CD4-positive, alpha-beta T cell (primary cell): ENCODE measurements around the gene WFDC1. TPM values are rescaled to one million over a fixed set of nuclear protein-coding genes. Genes with fewer than 3 reads are reported as not detected.

Source experiments
- ATAC-seq: fragments of 200-7000 bp; cut with Tn5 transposase; one replicate; pipeline ENCODE4 v1.10.0; 2022; ENCODE audit warnings: mild to moderate bottlenecking; ENCODE audit not compliant: poor library complexity
- CTCF ChIA-PET: fragments of 350-600 bp; sonication (Branson Sonifier 250); formaldehyde crosslinking; loops from one replicate; lab custom pipeline; 2021; ENCODE audit warnings: antibody characterized with exemption, inconsistent platforms; lab: Charles Lee
- POLR2A ChIA-PET: fragments of 350-600 bp; sonication (Branson Sonifier 250); formaldehyde crosslinking; loops from one replicate; lab custom pipeline; 2021; ENCODE audit warnings: antibody characterized with exemption, inconsistent platforms; lab: Charles Lee
- DNase-seq, 14 experiments: peaks; one replicate each; pipeline ENCODE4 v3.0.0-alpha.2; 2013 to 2020; ENCODE audit warnings: mixed read lengths in 2 of 14
- H3K27ac ChIP-seq, 2 donors: one replicate each; pipeline versions ENCODE4 v1.5.1 to v1.7.0; 2013; ENCODE audit warnings: low read length in 2 of 2, low read depth in 1 of 2, mild to moderate bottlenecking in 1 of 2
- H3K27me3 ChIP-seq, 2 experiments: 1 replicate in 1 of 2; 2 replicates in 1 of 2; pipeline versions ENCODE4 v1.6.1 to v1.7.0; 2013; ENCODE audit warnings: low read length in 2 of 2, control low read depth in 1 of 2, mild to moderate bottlenecking in 1 of 2, moderate library complexity in 1 of 2; ENCODE audit not compliant: insufficient read depth in 2 of 2, control insufficient read depth in 1 of 2
- H3K36me3 ChIP-seq: one replicate; pipeline ENCODE4 v1.6.1; 2013; ENCODE audit warnings: low read length, control low read depth; ENCODE audit not compliant: insufficient read depth
- H3K4me1 ChIP-seq: one replicate; pipeline ENCODE4 v1.6.1; 2013; ENCODE audit warnings: low read length, control low read depth; ENCODE audit not compliant: insufficient read depth
- H3K4me3 ChIP-seq: one replicate; pipeline ENCODE4 v1.5.1; 2013; ENCODE audit warnings: mild to moderate bottlenecking, low read length, moderate library complexity
- H3K9me3 ChIP-seq, 2 experiments: 1 replicate in 1 of 2; 2 replicates in 1 of 2; pipeline versions ENCODE4 v1.6.1 to v1.7.0; 2013; ENCODE audit warnings: low read length in 2 of 2, mild to moderate bottlenecking in 2 of 2, control low read depth in 1 of 2, moderate library complexity in 1 of 2; ENCODE audit not compliant: control insufficient read depth in 1 of 2, insufficient read depth in 1 of 2
- H3K27ac Mint-ChIP-seq: one replicate; pipeline ENCODE4 v1.8.0; 2020; ENCODE audit warnings: mixed read lengths
- H3K27me3 Mint-ChIP-seq: one replicate; pipeline ENCODE4 v1.8.0; 2021; ENCODE audit warnings: mixed read lengths
- H3K36me3 Mint-ChIP-seq: one replicate; pipeline ENCODE4 v1.8.0; 2021; ENCODE audit warnings: low read depth, mixed read lengths
- H3K4me1 Mint-ChIP-seq: one replicate; pipeline ENCODE4 v1.8.0; 2021; ENCODE audit warnings: low read depth, mixed read lengths
- H3K4me3 Mint-ChIP-seq: one replicate; pipeline ENCODE4 v1.8.0; 2020; ENCODE audit warnings: mild to moderate bottlenecking, mixed read lengths
- H3K9me3 Mint-ChIP-seq: one replicate; pipeline ENCODE4 v1.8.0; 2020; ENCODE audit warnings: mixed read lengths
- CTCF ChIP-seq: fragments of 200-600 bp; IDR thresholded peaks from one replicate; pipeline ENCODE4 v1.8.0; 2022; ENCODE audit warnings: antibody characterized with exemption, mild to moderate bottlenecking
- intact Hi-C, 2 experiments: fragments of 100-400 bp; cut with DNase I in 1 of 2; cut with micrococcal nuclease in 1 of 2; formaldehyde crosslinking; loops; one replicate each; pipeline versions ENCODE4 v1.15.1 to v1.9.0; 2023 to 2025; cut with DNase I, micrococcal nuclease
- total RNA-seq, 174 experiments: library from RNA in 2 of 174; stranded (reverse) in 2 of 174; gene quantifications; one replicate each; pipeline ENCODE4 v1.2.3 and lab custom pipeline; 2021 to 2026

The WFDC1 gene
- total RNA-seq, 2 experiments from 2014 or later: not detected

GRCh38 chr16:84270531-84270930, 24.1 kb upstream of the WFDC1 start:
- no peak overlapping the region for H3K4me3 ChIP-seq
- no peak for DNase-seq
- intact Hi-C loops: loop anchor here (10.0 kb wide), 1 partner anchor 704 kb away; no protein-coding TSS in a partner anchor
- H3K27me3 ChIP-seq: peaks cover 0 to 5% of the 10 kb centered on the region in 2 experiments
- Mint-ChIP-seq H3K4me3 (no peak overlapping the region), H3K36me3 (no peaks in the 10 kb centered on the region), H3K27me3 (peaks cover 8% of the 10 kb centered on the region), H3K9me3 (no peaks in the 10 kb centered on the region), H3K4me1 (no peaks in the 10 kb centered on the region), H3K27ac (no peak overlapping the region)
- no peak overlapping the region for H3K27ac ChIP-seq
- ChIA-PET POLR2A (no interaction called here), CTCF (no interaction called here)
- no peak for TF ChIP-seq CTCF
- no peak for ATAC-seq
- H3K36me3 ChIP-seq: no peaks in the 10 kb centered on the region
- H3K9me3 ChIP-seq: no peaks in the 10 kb centered on the region
- peaks cover 2% of the 10 kb centered on the region for H3K4me1 ChIP-seq

GRCh38 chr16:84271037-84271436, 23.6 kb upstream of the WFDC1 start:
- no peak for ATAC-seq
- intact Hi-C loops: loop anchor here (10.0 kb wide), 1 partner anchor 704 kb away; no protein-coding TSS in a partner anchor
- Histone ChIP-seq H3K27me3 (peaks cover 0 to 5% of the 10 kb centered on the region in 2 experiments), H3K4me3 (no peak overlapping the region), H3K9me3 (no peaks in the 10 kb centered on the region), H3K27ac (no peak overlapping the region), H3K4me1 (peaks cover 2% of the 10 kb centered on the region), H3K36me3 (no peaks in the 10 kb centered on the region)
- no peaks in the 10 kb centered on the region for H3K9me3 Mint-ChIP-seq
- no peaks in the 10 kb centered on the region for H3K4me1 Mint-ChIP-seq
- H3K27ac Mint-ChIP-seq: no peak overlapping the region
- no peak for TF ChIP-seq CTCF
- ChIA-PET POLR2A (no interaction called here), CTCF (no interaction called here)
- H3K4me3 Mint-ChIP-seq: no peak overlapping the region
- no peak for DNase-seq
- no peaks in the 10 kb centered on the region for H3K36me3 Mint-ChIP-seq
- peaks cover 10% of the 10 kb centered on the region for H3K27me3 Mint-ChIP-seq

GRCh38 chr16:84271866-84272265, 22.8 kb upstream of the WFDC1 start:
- Mint-ChIP-seq H3K36me3 (no peaks in the 10 kb centered on the region), H3K27me3 (peaks cover 6% of the 10 kb centered on the region), H3K4me3 (no peak overlapping the region), H3K9me3 (no peaks in the 10 kb centered on the region), H3K27ac (no peak overlapping the region), H3K4me1 (no peaks in the 10 kb centered on the region)
- Histone ChIP-seq H3K27ac (no peak overlapping the region), H3K4me3 (no peak overlapping the region), H3K27me3 (peaks cover 0 to 5% of the 10 kb centered on the region in 2 experiments), H3K4me1 (no peaks in the 10 kb centered on the region), H3K36me3 (no peaks in the 10 kb centered on the region), H3K9me3 (no peaks in the 10 kb centered on the region)
- DNase-seq (no peak), ATAC-seq (no peak)
- intact Hi-C loops: loop anchor here (10.0 kb wide), 1 partner anchor 703 kb away; no protein-coding TSS in a partner anchor
- ChIA-PET CTCF (no interaction called here), POLR2A (no interaction called here)
- no peak for TF ChIP-seq CTCF
